Prostate gland (tissue), 2 donors: ENCODE data around the gene ADD2. TPM values are rescaled to one million over a fixed set of nuclear protein-coding genes. Genes with fewer than 3 reads are reported as not detected.

ENCODE experiments used
- DNase-seq: peaks from one replicate; pipeline ENCODE4 v3.0.0-alpha.2; 2019; ENCODE audit warnings: low spot score
- H3K27ac ChIP-seq, 2 donors: fragments of 200-600 bp; sonication (generic); 2 replicates each; pipeline ENCODE4 v1.5.1; 2017 to 2019
- H3K27me3 ChIP-seq: fragments of 200-600 bp; sonication (generic); replicated peaks from 2 replicates; pipeline ENCODE4 v1.5.1; 2019; ENCODE audit not compliant: insufficient read depth
- H3K36me3 ChIP-seq, 2 donors: fragments of 200-600 bp; sonication (generic); 1 replicate in 1 of 2; 2 replicates in 1 of 2; pipeline versions ENCODE4 v1.5.1 to v1.8.1; 2017 to 2019
- H3K4me1 ChIP-seq: fragments of 200-600 bp; sonication (generic); replicated peaks from 2 replicates; pipeline ENCODE4 v1.5.1; 2019
- H3K4me3 ChIP-seq, 2 donors: fragments of 200-600 bp; sonication (generic); 2 replicates each; pipeline ENCODE4 v1.5.1; 2017 to 2019
- H3K9me3 ChIP-seq: fragments of 200-600 bp; sonication (generic); 2 replicates; pipeline ENCODE4 v1.5.1; 2017
- POLR2A ChIP-seq: fragments of 450-650 bp; IDR thresholded peaks from one replicate; pipeline ENCODE4 v1.6.1; 2016; ENCODE audit warnings: antibody characterized with exemption, mild to moderate bottlenecking
- POLR2AphosphoS5 ChIP-seq: sonication (generic); formaldehyde crosslinking; IDR thresholded peaks from one replicate; pipeline ENCODE4 v1.6.1; 2017; ENCODE audit warnings: antibody characterized with exemption
- WGBS: methylation state at CpG from one replicate; pipeline ENCODE4 v1.1.5; 2018; 5-methylcytosine and 5-hydroxymethylcytosine counted together
- intact Hi-C: fragments of 100-400 bp; cut with DNase I; formaldehyde crosslinking; loops from one replicate; pipeline ENCODE4 v1.14.2; 2022
- total RNA-seq, 2 donors: library from RNA; depleted of rRNA; stranded (reverse); fragments of >200 nt; gene quantifications; one replicate each; pipeline ENCODE4 v1.1.0, GENCODE V29; 2016
- TF ChIP-seq, protein P1 (sequence below), 4 experiments: fragments of 200-600 bp in 2 of 4; fragments of 450-650 bp in 2 of 4; sonication (generic) in 2 of 4; IDR thresholded peaks; 1 replicate in 3 of 4; 2 replicates in 1 of 4; pipeline ENCODE4 v1.5.1; 2016 to 2019; ENCODE audit warnings: antibody characterized with exemption in 4 of 4, mild to moderate bottlenecking in 2 of 4, moderate library complexity in 2 of 4

The ADD2 gene
- total RNA-seq, 2 donors from 2014 or later, result 0.32 to 3.1 TPM

DNA sequence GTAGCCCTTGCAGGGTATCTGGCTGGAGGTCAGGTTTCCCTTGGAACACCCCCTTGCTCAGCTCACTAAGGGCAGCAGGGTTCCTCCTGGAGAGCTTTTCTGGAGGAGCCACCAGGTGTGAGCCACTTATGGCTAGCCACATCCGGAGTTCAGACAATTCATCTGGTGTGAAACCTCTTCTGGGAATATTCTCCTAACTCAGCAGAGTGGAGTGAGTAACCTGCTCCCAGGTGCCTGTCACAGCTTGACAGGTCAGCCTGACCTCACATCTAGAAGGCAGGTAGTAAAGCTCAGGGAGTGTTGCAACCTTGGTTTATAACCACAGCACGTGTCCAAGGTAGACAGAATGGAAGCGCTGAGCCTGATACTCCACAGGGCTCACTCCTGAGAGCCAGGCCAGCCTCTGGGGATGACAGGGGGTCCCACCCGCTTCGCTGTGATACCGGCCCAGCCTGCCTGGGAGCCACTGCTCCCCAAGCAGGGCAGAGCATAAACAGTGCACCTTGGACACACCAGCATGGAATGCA is 151.8 kb downstream of the ADD2 start:
- TF ChIP-seq, protein P1, sequence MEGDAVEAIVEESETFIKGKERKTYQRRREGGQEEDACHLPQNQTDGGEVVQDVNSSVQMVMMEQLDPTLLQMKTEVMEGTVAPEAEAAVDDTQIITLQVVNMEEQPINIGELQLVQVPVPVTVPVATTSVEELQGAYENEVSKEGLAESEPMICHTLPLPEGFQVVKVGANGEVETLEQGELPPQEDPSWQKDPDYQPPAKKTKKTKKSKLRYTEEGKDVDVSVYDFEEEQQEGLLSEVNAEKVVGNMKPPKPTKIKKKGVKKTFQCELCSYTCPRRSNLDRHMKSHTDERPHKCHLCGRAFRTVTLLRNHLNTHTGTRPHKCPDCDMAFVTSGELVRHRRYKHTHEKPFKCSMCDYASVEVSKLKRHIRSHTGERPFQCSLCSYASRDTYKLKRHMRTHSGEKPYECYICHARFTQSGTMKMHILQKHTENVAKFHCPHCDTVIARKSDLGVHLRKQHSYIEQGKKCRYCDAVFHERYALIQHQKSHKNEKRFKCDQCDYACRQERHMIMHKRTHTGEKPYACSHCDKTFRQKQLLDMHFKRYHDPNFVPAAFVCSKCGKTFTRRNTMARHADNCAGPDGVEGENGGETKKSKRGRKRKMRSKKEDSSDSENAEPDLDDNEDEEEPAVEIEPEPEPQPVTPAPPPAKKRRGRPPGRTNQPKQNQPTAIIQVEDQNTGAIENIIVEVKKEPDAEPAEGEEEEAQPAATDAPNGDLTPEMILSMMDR (IDR thresholded peaks at IDR 0.05), result no peak
- TF ChIP-seq POLR2A (no peak), POLR2AphosphoS5 (no peak)
- H3K4me1 ChIP-seq, result no peaks in the 10 kb centered on the region
- H3K27ac ChIP-seq, result no peak overlapping the region
- no peak overlapping the region for H3K4me3 ChIP-seq
- WGBS, result 74% methylated on average over 6 of the region's 6 CpGs
- intact Hi-C loops, result loop anchor here (2.0 kb wide), 1 partner anchor 311 kb away; no protein-coding TSS in a partner anchor
- no peak for DNase-seq
- H3K9me3 ChIP-seq, result no peaks in the 10 kb centered on the region
- no peaks in the 10 kb centered on the region for H3K27me3 ChIP-seq
- H3K36me3 ChIP-seq, result no peaks in the 10 kb centered on the region

DNA sequence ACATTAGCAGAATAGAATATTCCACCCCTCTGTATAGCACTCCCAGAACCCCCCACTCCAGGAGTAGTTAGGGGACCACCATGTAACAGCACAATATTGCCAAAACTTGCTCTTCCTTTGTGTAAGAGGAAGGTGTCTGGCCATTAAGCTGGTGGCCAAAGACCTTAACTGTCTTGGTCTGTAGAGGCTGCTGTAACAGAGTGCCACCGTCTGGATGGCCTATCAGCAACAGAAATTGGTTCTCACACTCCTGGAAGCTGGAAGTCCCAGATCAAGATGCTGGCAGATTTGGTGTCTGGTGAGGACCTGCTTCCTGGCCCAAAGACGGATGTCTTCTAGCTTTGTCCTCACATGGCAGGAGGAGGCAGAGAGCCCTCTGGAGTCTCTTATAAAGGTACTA is 152.8 kb downstream of the ADD2 start:
- Histone ChIP-seq H3K27me3 (no peaks in the 10 kb centered on the region), H3K4me1 (no peaks in the 10 kb centered on the region), H3K4me3 (no peak overlapping the region), H3K9me3 (no peaks in the 10 kb centered on the region), H3K27ac (no peak overlapping the region), H3K36me3 (no peaks in the 10 kb centered on the region)
- 52% methylated on average over 2 of the region's 2 CpGs for WGBS
- intact Hi-C loops, result no loop called here
- DNase-seq, result no peak
- TF ChIP-seq POLR2AphosphoS5, result no peak
- TF ChIP-seq, protein P1 (IDR thresholded peaks at IDR 0.05), result no peak
- no peak for TF ChIP-seq POLR2A

DNA sequence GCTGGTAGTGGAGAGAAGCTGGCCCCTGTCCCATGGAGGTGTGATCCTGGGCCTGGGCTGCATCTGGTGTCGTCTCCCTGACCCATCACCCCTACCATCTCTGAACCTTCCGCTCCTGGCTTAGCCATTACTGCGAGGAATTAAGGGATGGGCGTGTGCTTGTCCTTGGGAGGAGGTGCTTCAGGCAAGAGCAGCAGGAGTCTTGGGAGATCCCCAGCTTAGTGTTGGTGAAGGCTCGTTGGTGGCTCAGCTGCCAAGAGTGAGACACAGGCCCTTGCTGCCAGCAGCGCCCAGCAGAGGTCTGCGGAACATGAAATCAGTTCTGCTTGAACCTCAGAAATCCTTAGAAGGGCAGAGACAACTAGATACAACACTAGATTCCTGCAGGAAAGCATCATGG is 154.5 kb downstream of the ADD2 start:
- Histone ChIP-seq H3K4me1 (no peaks in the 10 kb centered on the region), H3K9me3 (no peaks in the 10 kb centered on the region), H3K36me3 (no peaks in the 10 kb centered on the region), H3K27ac (no peak overlapping the region), H3K4me3 (no peak overlapping the region), H3K27me3 (no peaks in the 10 kb centered on the region)
- TF ChIP-seq POLR2AphosphoS5 (no peak), POLR2A (no peak)
- TF ChIP-seq, protein P1 (IDR thresholded peaks at IDR 0.05), result no peak
- 63% methylated on average over 7 of the region's 7 CpGs for WGBS
- DNase-seq, result no peak
- intact Hi-C loops, result no loop called here

DNA sequence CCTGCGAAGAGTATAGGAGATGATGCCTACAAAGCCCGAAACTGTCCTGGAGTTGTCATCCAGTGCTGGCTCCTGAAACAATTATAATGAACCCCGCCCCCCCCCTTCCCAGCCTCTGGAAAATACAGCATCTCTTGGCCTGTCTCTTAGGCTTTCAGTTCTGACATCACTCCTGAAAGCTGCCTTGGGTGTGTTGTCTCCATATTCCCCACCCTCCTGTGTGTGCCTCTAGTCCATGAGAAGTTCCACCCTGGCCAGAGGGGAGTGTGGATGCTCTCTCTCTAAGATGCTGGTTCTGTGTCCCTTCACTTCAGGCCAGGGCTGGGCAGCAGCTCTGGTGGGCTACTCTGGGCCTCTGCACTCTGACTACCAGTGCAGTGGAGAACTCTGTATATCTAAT is 155.4 kb downstream of the ADD2 start:
- Histone ChIP-seq H3K9me3 (no peaks in the 10 kb centered on the region), H3K4me3 (no peak overlapping the region), H3K27me3 (no peaks in the 10 kb centered on the region), H3K36me3 (no peaks in the 10 kb centered on the region), H3K4me1 (no peaks in the 10 kb centered on the region), H3K27ac (no peak overlapping the region)
- TF ChIP-seq POLR2AphosphoS5, result no peak
- TF ChIP-seq POLR2A, result no peak
- TF ChIP-seq, protein P1 (IDR thresholded peaks at IDR 0.05), result no peak
- DNase-seq, result no peak
- WGBS, result 99% methylated on average over 3 of the region's 3 CpGs
- intact Hi-C loops, result no loop called here

DNA sequence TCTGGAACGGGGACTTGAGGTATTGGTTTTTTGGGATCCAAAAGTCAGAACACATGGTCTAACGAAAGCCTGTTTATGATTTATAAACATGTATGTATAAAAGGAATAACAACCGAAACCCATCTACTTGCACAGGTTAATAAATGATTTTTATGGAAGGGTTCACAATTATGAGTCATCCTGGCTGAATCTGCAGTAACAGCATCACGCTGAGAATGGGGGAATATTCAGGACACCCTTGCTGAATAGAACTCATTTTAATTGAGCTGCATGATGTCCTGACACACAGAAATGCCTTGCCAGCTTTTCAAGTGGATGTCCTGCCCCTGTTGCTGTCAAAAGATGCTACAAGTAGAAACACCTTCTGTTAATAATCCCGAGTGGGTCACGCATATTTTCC is 159.6 kb downstream of the ADD2 start:
- no peaks in the 10 kb centered on the region for H3K36me3 ChIP-seq
- intact Hi-C loops, result no loop called here
- H3K9me3 ChIP-seq, result no peaks in the 10 kb centered on the region
- TF ChIP-seq POLR2A (no peak), POLR2AphosphoS5 (no peak)
- TF ChIP-seq, protein P1 (IDR thresholded peaks at IDR 0.05), result no peak
- H3K4me1 ChIP-seq, result no peaks in the 10 kb centered on the region
- no peak for DNase-seq
- no peak overlapping the region for H3K4me3 ChIP-seq
- no peak overlapping the region for H3K27ac ChIP-seq
- WGBS, result 64% methylated on average over 6 of the region's 6 CpGs
- no peaks in the 10 kb centered on the region for H3K27me3 ChIP-seq
